Measurements from ENCODE around the gene APLN.
A peak's percentile ranks its signal among the peaks of the same experiment; 100 is the strongest.

Gene APLN

GRCh38 chrX:129653181-129653970, 1.4 kb downstream of the APLN start:
- H3K27me3 ChIP-seq (replicated peaks in 2 of 5; ENCODE audit: control insufficient read depth in 4 of 5, insufficient read depth in 5 of 5, low read length in 4 of 5) = peaks cover 0 to 35% (median 2%) of the 10 kb centered on the region in 5 experiments
- ChIA-PET CTCF (interaction anchor here (1.7 kb wide), 1 partner anchor 74 kb away, joined by 3 read pairs; no protein-coding TSS in a partner anchor), POLR2A (no interaction called here)
- peak overlapping the region in 2 of 7 experiments; percentile 13 to 65 for H3K4me3 ChIP-seq (ENCODE audit: control insufficient read depth in 1 of 7, extremely low read depth in 1 of 7, insufficient read depth in 4 of 7, low read depth in 2 of 7, low read length in 6 of 7)
- H3K27ac ChIP-seq (ENCODE audit: insufficient read depth in 1 of 2, low read depth in 1 of 2, low read length in 2 of 2, poor library complexity in 1 of 2, severe bottlenecking in 2 of 2) = no peak overlapping the region
- 65% methylated on average over 8 of the region's 10 CpGs for WGBS (ENCODE audit: insufficient coverage)
- H3K4me1 ChIP-seq (ENCODE audit: control extremely low read depth in 1 of 4, control insufficient read depth in 4 of 4, insufficient read depth in 4 of 4, low read length in 3 of 4) = peaks cover 0 to 21% (median 18%) of the 10 kb centered on the region in 4 experiments
- no peaks in the 10 kb centered on the region for H3K36me3 ChIP-seq (ENCODE audit: control insufficient read depth in 4 of 4, insufficient read depth in 4 of 4, low read length in 3 of 4)
- DNase-seq = peak in 1 of 3 donors; percentile 24
- no peaks in the 10 kb centered on the region for H3K9me3 ChIP-seq (ENCODE audit: control extremely low read depth in 1 of 5, control insufficient read depth in 4 of 5, insufficient read depth in 2 of 5, low read depth in 1 of 5, low read length in 4 of 5)

- peaks cover 0 to 21% (median 18%) of the 10 kb centered on the region in 4 experiments for H3K4me1 ChIP-seq (ENCODE audit: control extremely low read depth in 1 of 4, control insufficient read depth in 4 of 4, insufficient read depth in 4 of 4, low read length in 3 of 4)
- H3K9me3 ChIP-seq (ENCODE audit: control extremely low read depth in 1 of 5, control insufficient read depth in 4 of 5, insufficient read depth in 2 of 5, low read depth in 1 of 5, low read length in 4 of 5) = no peaks in the 10 kb centered on the region
- no peaks in the 10 kb centered on the region for H3K36me3 ChIP-seq (ENCODE audit: control insufficient read depth in 4 of 4, insufficient read depth in 4 of 4, low read length in 3 of 4)
- POLR2A ChIA-PET = no interaction called here
- 90% methylated on average over 7 of the region's 8 CpGs for WGBS (ENCODE audit: insufficient coverage)
- H3K4me3 ChIP-seq (ENCODE audit: control insufficient read depth in 1 of 7, extremely low read depth in 1 of 7, insufficient read depth in 4 of 7, low read depth in 2 of 7, low read length in 6 of 7) = no peak overlapping the region
- H3K27me3 ChIP-seq (replicated peaks in 2 of 5; ENCODE audit: control insufficient read depth in 4 of 5, insufficient read depth in 5 of 5, low read length in 4 of 5) = peaks cover 0 to 35% (median 2%) of the 10 kb centered on the region in 5 experiments
- no peak for DNase-seq
- CTCF ChIA-PET = no interaction called here
- no peak overlapping the region for H3K27ac ChIP-seq (ENCODE audit: insufficient read depth in 1 of 2, low read depth in 1 of 2, low read length in 2 of 2, poor library complexity in 1 of 2, severe bottlenecking in 2 of 2)
Measured at GRCh38 chrX:129652565-129653169, 2.1 kb downstream of the APLN start.

GRCh38 chrX:129651756-129652564, 2.8 kb downstream of the APLN start:
- no peak overlapping the region for H3K4me3 ChIP-seq (ENCODE audit: control insufficient read depth in 1 of 7, extremely low read depth in 1 of 7, insufficient read depth in 4 of 7, low read depth in 2 of 7, low read length in 6 of 7)
- H3K9me3 ChIP-seq (ENCODE audit: control extremely low read depth in 1 of 5, control insufficient read depth in 4 of 5, insufficient read depth in 2 of 5, low read depth in 1 of 5, low read length in 4 of 5) = no peaks in the 10 kb centered on the region
- H3K27me3 ChIP-seq (replicated peaks in 2 of 5; ENCODE audit: control insufficient read depth in 4 of 5, insufficient read depth in 5 of 5, low read length in 4 of 5) = peaks cover 0 to 38% (median 2%) of the 10 kb centered on the region in 5 experiments
- no peaks in the 10 kb centered on the region for H3K36me3 ChIP-seq (ENCODE audit: control insufficient read depth in 4 of 4, insufficient read depth in 4 of 4, low read length in 3 of 4)
- 80% methylated on average over 13 of the region's 14 CpGs for WGBS (ENCODE audit: insufficient coverage)
- DNase-seq = no peak
- no peak overlapping the region for H3K27ac ChIP-seq (ENCODE audit: insufficient read depth in 1 of 2, low read depth in 1 of 2, low read length in 2 of 2, poor library complexity in 1 of 2, severe bottlenecking in 2 of 2)
- POLR2A ChIA-PET = no interaction called here
- H3K4me1 ChIP-seq (ENCODE audit: control extremely low read depth in 1 of 4, control insufficient read depth in 4 of 4, insufficient read depth in 4 of 4, low read length in 3 of 4) = peaks cover 0 to 21% (median 18%) of the 10 kb centered on the region in 4 experiments
- CTCF ChIA-PET = interaction anchor here (1.3 to 2.0 kb wide), 3 partner anchors 10 to 15 kb away, joined by 4 to 11 read pairs (median 4); no protein-coding TSS in a partner anchor

- 47% methylated on average over 7 of the region's 7 CpGs for WGBS (ENCODE audit: insufficient coverage)
- no peak overlapping the region for H3K4me3 ChIP-seq (ENCODE audit: control insufficient read depth in 1 of 7, extremely low read depth in 1 of 7, insufficient read depth in 4 of 7, low read depth in 2 of 7, low read length in 6 of 7)
- H3K36me3 ChIP-seq (ENCODE audit: control insufficient read depth in 4 of 4, insufficient read depth in 4 of 4, low read length in 3 of 4) = no peaks in the 10 kb centered on the region
- ChIA-PET CTCF (interaction anchor here (1.3 to 2.0 kb wide), 4 partner anchors 11 to 91 kb away, joined by 3 to 11 read pairs (median 4); no protein-coding TSS in a partner anchor), POLR2A (no interaction called here)
- peaks cover 0 to 21% (median 18%) of the 10 kb centered on the region in 4 experiments for H3K4me1 ChIP-seq (ENCODE audit: control extremely low read depth in 1 of 4, control insufficient read depth in 4 of 4, insufficient read depth in 4 of 4, low read length in 3 of 4)
- H3K27me3 ChIP-seq (replicated peaks in 2 of 5; ENCODE audit: control insufficient read depth in 4 of 5, insufficient read depth in 5 of 5, low read length in 4 of 5) = peaks cover 0 to 41% (median 2%) of the 10 kb centered on the region in 5 experiments
- H3K9me3 ChIP-seq (ENCODE audit: control extremely low read depth in 1 of 5, control insufficient read depth in 4 of 5, insufficient read depth in 2 of 5, low read depth in 1 of 5, low read length in 4 of 5) = no peaks in the 10 kb centered on the region
- no peak overlapping the region for H3K27ac ChIP-seq (ENCODE audit: insufficient read depth in 1 of 2, low read depth in 1 of 2, low read length in 2 of 2, poor library complexity in 1 of 2, severe bottlenecking in 2 of 2)
- DNase-seq = peak in 1 of 3 donors; percentile 28
Measured at GRCh38 chrX:129650821-129651510, 3.8 kb downstream of the APLN start.

GRCh38 chrX:129650183-129650689, 4.5 kb downstream of the APLN start:
- H3K9me3 ChIP-seq (ENCODE audit: control extremely low read depth in 1 of 5, control insufficient read depth in 4 of 5, insufficient read depth in 2 of 5, low read depth in 1 of 5, low read length in 4 of 5) = no peaks in the 10 kb centered on the region
- no peak for DNase-seq
- no peak overlapping the region for H3K27ac ChIP-seq (ENCODE audit: insufficient read depth in 1 of 2, low read depth in 1 of 2, low read length in 2 of 2, poor library complexity in 1 of 2, severe bottlenecking in 2 of 2)
- ChIA-PET POLR2A (no interaction called here), CTCF (interaction anchor here (1.3 to 2.0 kb wide), 3 partner anchors 11 to 92 kb away, joined by 3 to 11 read pairs (median 4); no protein-coding TSS in a partner anchor)
- no peak overlapping the region for H3K4me3 ChIP-seq (ENCODE audit: control insufficient read depth in 1 of 7, extremely low read depth in 1 of 7, insufficient read depth in 4 of 7, low read depth in 2 of 7, low read length in 6 of 7)
- peaks cover 0 to 16% (median 15%) of the 10 kb centered on the region in 4 experiments for H3K4me1 ChIP-seq (ENCODE audit: control extremely low read depth in 1 of 4, control insufficient read depth in 4 of 4, insufficient read depth in 4 of 4, low read length in 3 of 4)
- 57% methylated on average over 1 of the region's 3 CpGs for WGBS (ENCODE audit: insufficient coverage)
- H3K27me3 ChIP-seq (replicated peaks in 2 of 5; ENCODE audit: control insufficient read depth in 4 of 5, insufficient read depth in 5 of 5, low read length in 4 of 5) = peaks cover 0 to 36% (median 2%) of the 10 kb centered on the region in 5 experiments
- H3K36me3 ChIP-seq (ENCODE audit: control insufficient read depth in 4 of 4, insufficient read depth in 4 of 4, low read length in 3 of 4) = no peaks in the 10 kb centered on the region
